ENCODE results near the gene NBDY.
"Not testable (repeated sequence)": the region's sequence is repeated elsewhere in the genome, so short reads cannot be mapped to it uniquely, and the experiment has no call there.

The NBDY gene

GRCh38 chrX:56729152-56729850 lies at the start of gene NBDY:
TSS of gene NBDY (plus strand) at chrX:56729243. CDS start at chrX:56729354, 111 bp downstream.
- peak in 1 of 2 donors; percentile 1 for DNase-seq (ENCODE audit: low read depth in 1 of 2, low spot score in 1 of 2)

- DNase-seq (ENCODE audit: low read depth in 1 of 2, low spot score in 1 of 2): not testable (repeated sequence)
Measured at GRCh38 chrX:56704530-56704929, 24.5 kb upstream of the NBDY start.

- no peak for DNase-seq (ENCODE audit: low read depth in 1 of 2, low spot score in 1 of 2)
Measured at GRCh38 chrX:56726605-56727004, 2.4 kb upstream of the NBDY start.

- no peak for DNase-seq (ENCODE audit: low read depth in 1 of 2, low spot score in 1 of 2)
Measured at GRCh38 chrX:56727531-56727930, 1.5 kb upstream of the NBDY start.

- DNase-seq (ENCODE audit: low read depth in 1 of 2, low spot score in 1 of 2): no peak
Measured at GRCh38 chrX:56728321-56728720, 722 bp upstream of the NBDY start.

- no peak for DNase-seq (ENCODE audit: low read depth in 1 of 2, low spot score in 1 of 2)
Measured at GRCh38 chrX:56728752-56729151, 291 bp upstream of the NBDY start.

- peak in 1 of 2 donors; percentile 2 for DNase-seq (ENCODE audit: low read depth in 1 of 2, low spot score in 1 of 2)
Measured at GRCh38 chrX:56733459-56734046, 4.5 kb downstream of the NBDY start.

- DNase-seq (ENCODE audit: low read depth in 1 of 2, low spot score in 1 of 2): no peak
Measured at GRCh38 chrX:56736219-56736618, 7.2 kb downstream of the NBDY start.

- no peak for DNase-seq (ENCODE audit: low read depth in 1 of 2, low spot score in 1 of 2)
Measured at GRCh38 chrX:56738670-56739069, 9.6 kb downstream of the NBDY start.

GRCh38 chrX:56744996-56745395 lies 16.0 kb downstream of the NBDY start:
- no peak for DNase-seq (ENCODE audit: low read depth in 1 of 2, low spot score in 1 of 2)

GRCh38 chrX:56746996-56747395 lies 18.0 kb downstream of the NBDY start:
- DNase-seq (ENCODE audit: low read depth in 1 of 2, low spot score in 1 of 2): no peak

- DNase-seq (ENCODE audit: low read depth in 1 of 2, low spot score in 1 of 2): no peak
Measured at GRCh38 chrX:56751071-56751470, 22.0 kb downstream of the NBDY start.

GRCh38 chrX:56757327-56757726 lies 28.3 kb downstream of the NBDY start:
- no peak for DNase-seq (ENCODE audit: low read depth in 1 of 2, low spot score in 1 of 2)

- no peak for DNase-seq (ENCODE audit: low read depth in 1 of 2, low spot score in 1 of 2)
Measured at GRCh38 chrX:56758456-56758855, 29.4 kb downstream of the NBDY start.

- DNase-seq (ENCODE audit: low read depth in 1 of 2, low spot score in 1 of 2): no peak
Measured at GRCh38 chrX:56759736-56760409, 30.8 kb downstream of the NBDY start.

- DNase-seq (ENCODE audit: low read depth in 1 of 2, low spot score in 1 of 2): not testable (repeated sequence)
Measured at GRCh38 chrX:56760410-56761124, 31.5 kb downstream of the NBDY start.

GRCh38 chrX:56761167-56761566 lies 32.1 kb downstream of the NBDY start:
- no peak for DNase-seq (ENCODE audit: low read depth in 1 of 2, low spot score in 1 of 2)

GRCh38 chrX:56762220-56762619 lies 33.2 kb downstream of the NBDY start:
- DNase-seq (ENCODE audit: low read depth in 1 of 2, low spot score in 1 of 2): no peak

GRCh38 chrX:56762707-56763555 lies 33.9 kb downstream of the NBDY start:
- no peak for DNase-seq (ENCODE audit: low read depth in 1 of 2, low spot score in 1 of 2)

- no peak for DNase-seq (ENCODE audit: low read depth in 1 of 2, low spot score in 1 of 2)
Measured at GRCh38 chrX:56763556-56764152, 34.6 kb downstream of the NBDY start.

Data from stimulated activated CD4-positive, alpha-beta T cell treated with anti-CD3 and anti-CD28 coated beads, Interleukin-15, amount 100 ng/mL, for 1 hour (primary cell).